ENCODE measurements around the gene CCDC136. TPM values are rescaled to one million over a fixed set of nuclear protein-coding genes. Genes with fewer than 3 reads are reported as not detected.

CCDC136 gene
- total RNA-seq, 1 experiment from 2014 or later, result 31.1 TPM

DNA sequence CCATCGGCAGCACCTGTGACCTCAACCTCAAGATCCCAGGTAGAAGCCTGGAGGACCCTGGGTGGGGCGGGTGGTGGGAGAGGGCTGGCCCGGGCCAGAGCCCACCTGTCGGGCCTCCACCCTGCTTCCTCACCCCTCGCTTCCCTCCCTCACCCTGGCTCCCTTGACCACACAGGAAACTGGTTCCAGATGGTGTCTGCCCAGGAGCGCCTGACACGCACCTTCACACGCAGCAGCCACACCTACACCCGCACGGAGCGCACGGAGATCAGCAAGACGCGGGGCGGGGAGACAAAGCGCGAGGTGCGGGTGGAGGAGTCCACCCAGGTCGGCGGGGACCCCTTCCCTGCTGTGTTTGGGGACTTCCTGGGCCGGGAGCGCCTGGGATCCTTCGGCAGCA is 62.0 kb downstream of the CCDC136 start:
- Histone ChIP-seq H3K79me2 (ENCODE audit: insufficient read depth, low read length) (no peaks in the 10 kb centered on the region), H3K9me3 (ENCODE audit: control insufficient read depth, low read depth, low read length) (no peaks in the 10 kb centered on the region), H3K14ac (ENCODE audit: insufficient read depth, low read length) (no peak overlapping the region), H4K5ac (ENCODE audit: insufficient read length, low read depth, low read length) (no peak overlapping the region), H2BK20ac (ENCODE audit: low read depth, low read length, poor library complexity, severe bottlenecking) (no peak overlapping the region), H3K27me3 (ENCODE audit: insufficient read depth, low read length) (no peaks in the 10 kb centered on the region), H2BK15ac (ENCODE audit: low read depth, low read length) (no peak overlapping the region), H4K20me1 (ENCODE audit: control insufficient read depth, insufficient read depth, insufficient read length) (no peaks in the 10 kb centered on the region), H2AK5ac (ENCODE audit: insufficient read length, low read length) (no peak overlapping the region), H3T11ph (ENCODE audit: low read length) (no peak overlapping the region), H4K91ac (ENCODE audit: insufficient read length, low read depth, low read length) (no peak overlapping the region), H3K9ac (ENCODE audit: extremely low read depth, insufficient read length, low read length) (no peak overlapping the region), H2BK120ac (ENCODE audit: low read depth, low read length, poor library complexity, severe bottlenecking) (no peak overlapping the region), H3K4me2 (ENCODE audit: insufficient read depth, insufficient read length, low read length) (no peak overlapping the region), H3K4me1 (ENCODE audit: insufficient read depth, low read length) (no peaks in the 10 kb centered on the region), H4K8ac (replicated peaks; ENCODE audit: insufficient read length, low read depth, low read length) (no peak overlapping the region), H3K23me2 (ENCODE audit: insufficient read length, low read depth, low read length, poor library complexity, severe bottlenecking) (no peaks in the 10 kb centered on the region), H3K4ac (ENCODE audit: low read depth, low read length) (no peak overlapping the region), H2BK12ac (ENCODE audit: insufficient read length, low read depth, low read length) (no peak overlapping the region), H3K79me1 (ENCODE audit: insufficient read depth, low read depth, low read length, poor library complexity, severe bottlenecking) (no peaks in the 10 kb centered on the region), H3K56ac (ENCODE audit: insufficient read length, low read depth, low read length) (no peak overlapping the region), H2AFZ (ENCODE audit: low read length) (no peak overlapping the region), H2BK5ac (ENCODE audit: insufficient read length, low read length) (no peak overlapping the region), H3K23ac (ENCODE audit: insufficient read length, low read depth, low read length) (no peak overlapping the region), H3K18ac (ENCODE audit: insufficient read length, low read depth, low read length) (no peak overlapping the region), H3K27ac (ENCODE audit: insufficient read length, low read depth, low read length) (no peak overlapping the region)
- Mint-ChIP-seq H3K4me3 (no peak overlapping the region), H3K4me1 (no peaks in the 10 kb centered on the region), H3K36me3 (ENCODE audit: insufficient read depth in 1 of 3, low read depth in 3 of 3) (peaks cover 0 to 7% (median 0%) of the 10 kb centered on the region in 3 experiments; a peak in 1 of 7 replicates), H3K27me3 (ENCODE audit: low read depth) (no peaks in the 10 kb centered on the region; the same call in 1 of the 2 replicates), H3K27ac (no peak overlapping the region; a peak in 1 of 7 replicates), H3K9me3 (no peaks in the 10 kb centered on the region)
- DNase-seq, result no peak
- TF ChIP-seq CTCF (conservative IDR thresholded peaks at IDR 0.05), result no peak
- WGBS (ENCODE audit: extremely low coverage, insufficient read length, low lambda C conversion rate), result no CpG with 5 or more reads among the region's 23 CpGs
